Brain microvascular endothelial cell (primary cell): ENCODE results near the gene NCAM1.

Experiments used
- DNase-seq: peaks from one replicate; pipeline ENCODE4 v3.0.0-alpha.2; 2020
- H3K27ac ChIP-seq: fragments of 250-450 bp; sonication (Bioruptor Pico); 2 replicates; pipeline ENCODE4 v1.5.1; 2020; ENCODE audit warnings: mild to moderate bottlenecking, moderate library complexity
- H3K27me3 ChIP-seq: fragments of 250-450 bp; sonication (Bioruptor Pico); replicated peaks from 2 replicates; pipeline ENCODE4 v1.5.1; 2020; ENCODE audit warnings: mild to moderate bottlenecking
- H3K36me3 ChIP-seq: fragments of 250-450 bp; sonication (Bioruptor Pico); replicated peaks from 2 replicates; pipeline ENCODE4 v1.5.1; 2020; ENCODE audit warnings: mild to moderate bottlenecking
- H3K4me3 ChIP-seq: 2 replicates; pipeline ENCODE4 v1.5.1; 2011; ENCODE audit warnings: low read depth, mild to moderate bottlenecking, control low read depth, low read length, moderate library complexity
- in situ Hi-C: cut with HindIII; loops from 2 replicates; pipeline ENCODE4 v1.10.0; 2017; ENCODE audit warnings: low sequenced_read_pairs, low pct_ligation_motif_present
- TF ChIP-seq, protein P1 (sequence below): IDR thresholded peaks from 2 replicates; pipeline ENCODE4 v1.5.1; 2011; ENCODE audit warnings: low read depth, mild to moderate bottlenecking, moderate library complexity, low read length, control low read depth, inconsistent platforms; ENCODE audit errors: missing control alignments

NCAM1 gene

DNA sequence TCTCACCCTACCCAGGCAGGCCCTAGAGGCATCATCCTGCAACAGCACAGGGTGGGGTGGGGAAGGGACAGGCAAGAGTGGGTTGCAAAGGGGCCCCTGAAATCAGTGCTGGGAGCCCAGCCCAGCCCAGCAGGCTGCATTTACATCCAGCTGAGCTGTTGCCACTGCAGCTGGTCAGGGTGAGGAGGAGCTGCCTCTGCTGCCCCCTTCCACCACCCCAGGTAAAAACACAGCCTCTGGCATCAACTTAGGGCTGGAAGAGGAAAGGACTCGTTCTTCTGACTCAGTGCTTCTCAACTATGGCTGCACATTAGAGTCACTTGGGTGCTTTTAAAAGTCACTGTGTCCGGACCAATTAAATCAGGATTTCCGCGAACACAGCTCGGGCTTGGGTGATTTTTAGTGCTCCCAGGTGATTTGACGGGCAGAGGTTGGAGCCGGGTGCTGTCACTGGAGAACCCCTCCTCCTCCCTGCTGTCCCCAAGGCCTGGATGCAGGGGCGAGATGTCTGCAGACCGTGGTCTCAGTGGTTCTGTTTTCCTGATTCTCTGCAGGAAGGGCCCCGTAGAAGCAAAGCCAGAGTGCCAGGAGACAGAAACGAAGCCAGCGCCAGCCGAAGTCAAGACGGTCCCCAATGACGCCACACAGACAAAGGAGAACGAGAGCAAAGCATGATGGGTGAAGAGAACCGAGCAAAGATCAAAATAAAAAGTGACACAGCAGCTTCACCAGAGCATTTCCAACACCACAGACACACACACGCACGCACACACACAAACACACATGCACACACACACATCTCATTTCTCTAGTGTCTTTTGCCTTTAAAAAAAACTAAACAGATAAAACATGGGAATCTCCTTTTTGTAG, 313.7 kb downstream of the NCAM1 start:
- no peak for DNase-seq
- H3K27ac ChIP-seq = no peak overlapping the region
- H3K27me3 ChIP-seq = no peaks in the 10 kb centered on the region
- H3K4me3 ChIP-seq = no peak overlapping the region
- H3K36me3 ChIP-seq = no peaks in the 10 kb centered on the region
- in situ Hi-C loops = no loop called here
- TF ChIP-seq, protein P1, sequence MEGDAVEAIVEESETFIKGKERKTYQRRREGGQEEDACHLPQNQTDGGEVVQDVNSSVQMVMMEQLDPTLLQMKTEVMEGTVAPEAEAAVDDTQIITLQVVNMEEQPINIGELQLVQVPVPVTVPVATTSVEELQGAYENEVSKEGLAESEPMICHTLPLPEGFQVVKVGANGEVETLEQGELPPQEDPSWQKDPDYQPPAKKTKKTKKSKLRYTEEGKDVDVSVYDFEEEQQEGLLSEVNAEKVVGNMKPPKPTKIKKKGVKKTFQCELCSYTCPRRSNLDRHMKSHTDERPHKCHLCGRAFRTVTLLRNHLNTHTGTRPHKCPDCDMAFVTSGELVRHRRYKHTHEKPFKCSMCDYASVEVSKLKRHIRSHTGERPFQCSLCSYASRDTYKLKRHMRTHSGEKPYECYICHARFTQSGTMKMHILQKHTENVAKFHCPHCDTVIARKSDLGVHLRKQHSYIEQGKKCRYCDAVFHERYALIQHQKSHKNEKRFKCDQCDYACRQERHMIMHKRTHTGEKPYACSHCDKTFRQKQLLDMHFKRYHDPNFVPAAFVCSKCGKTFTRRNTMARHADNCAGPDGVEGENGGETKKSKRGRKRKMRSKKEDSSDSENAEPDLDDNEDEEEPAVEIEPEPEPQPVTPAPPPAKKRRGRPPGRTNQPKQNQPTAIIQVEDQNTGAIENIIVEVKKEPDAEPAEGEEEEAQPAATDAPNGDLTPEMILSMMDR = peak; percentile 46

- Histone ChIP-seq H3K27me3 (no peaks in the 10 kb centered on the region), H3K27ac (no peak overlapping the region), H3K36me3 (no peaks in the 10 kb centered on the region), H3K4me3 (no peak overlapping the region)
- no peak for DNase-seq
- TF ChIP-seq, protein P1 = no peak
- in situ Hi-C loops = no loop called here
Measured at GRCh38 chr11:113275602-113276001, 314.4 kb downstream of the NCAM1 start.

DNA sequence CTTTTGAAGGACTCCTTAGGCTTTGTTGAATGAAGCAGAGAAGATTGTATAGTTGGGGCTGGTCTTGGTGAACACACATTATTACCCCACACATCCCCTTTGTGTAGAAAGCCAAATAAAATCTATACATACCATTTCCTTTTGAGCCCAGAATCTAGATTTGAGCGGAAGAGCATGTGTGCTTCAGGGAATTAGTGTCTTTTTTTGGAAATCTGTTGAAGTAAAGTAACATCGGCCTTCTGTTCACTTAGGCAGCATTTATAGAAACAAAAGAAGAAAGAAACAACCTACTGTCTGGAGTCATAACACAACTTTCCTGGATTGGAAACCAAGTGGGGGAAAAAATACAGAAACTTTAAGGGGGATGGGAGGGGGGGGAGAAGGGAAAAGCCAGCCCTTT, 315.2 kb downstream of the NCAM1 start:
- Histone ChIP-seq H3K27ac (no peak overlapping the region), H3K27me3 (no peaks in the 10 kb centered on the region), H3K4me3 (no peak overlapping the region), H3K36me3 (no peaks in the 10 kb centered on the region)
- no peak for DNase-seq
- TF ChIP-seq, protein P1 = no peak
- in situ Hi-C loops = no loop called here

- Histone ChIP-seq H3K4me3 (no peak overlapping the region), H3K27me3 (no peaks in the 10 kb centered on the region), H3K36me3 (no peaks in the 10 kb centered on the region), H3K27ac (no peak overlapping the region)
- in situ Hi-C loops = no loop called here
- no peak for DNase-seq
- TF ChIP-seq, protein P1 = no peak
Measured at GRCh38 chr11:113277907-113278306, 316.7 kb downstream of the NCAM1 start.

- DNase-seq = no peak
- in situ Hi-C loops = no loop called here
Measured at GRCh38 chr11:113278481-113278880, 317.3 kb downstream of the NCAM1 start.

More at GRCh38 chr11:113278481-113278880, 317.3 kb downstream of the NCAM1 start:
- TF ChIP-seq, protein P1 = no peak
- Histone ChIP-seq H3K36me3 (no peaks in the 10 kb centered on the region), H3K27ac (no peak overlapping the region), H3K4me3 (no peak overlapping the region), H3K27me3 (no peaks in the 10 kb centered on the region)
